Mesodermal cell (in vitro differentiated cells): ENCODE data around the gene CACNA2D1.

ENCODE experiments used
- H3K27ac ChIP-seq: 2 replicates; pipeline ENCODE4 v1.7.0; 2013; ENCODE audit warnings: mild to moderate bottlenecking, low read depth, low read length, moderate library complexity; ENCODE audit not compliant: severe bottlenecking
- H3K36me3 ChIP-seq: 2 replicates; pipeline ENCODE4 v1.7.1; 2013; ENCODE audit warnings: mild to moderate bottlenecking, low read length, moderate library complexity; ENCODE audit not compliant: control insufficient read depth, insufficient read depth
- H3K4me1 ChIP-seq: one replicate; pipeline ENCODE4 v1.7.1; 2013; ENCODE audit warnings: mild to moderate bottlenecking, low read length; ENCODE audit not compliant: insufficient read depth, control insufficient read depth, poor library complexity, severe bottlenecking
- H3K4me3 ChIP-seq: 2 replicates; pipeline ENCODE4 v1.7.0; 2013; ENCODE audit warnings: low read length, control low read depth, mild to moderate bottlenecking; ENCODE audit not compliant: insufficient read depth, poor library complexity, severe bottlenecking; ENCODE audit errors: extremely low read depth
- H3K9me3 ChIP-seq: 2 replicates; pipeline ENCODE4 v1.7.1; 2013; ENCODE audit warnings: mild to moderate bottlenecking, low read length, moderate library complexity; ENCODE audit not compliant: control insufficient read depth
- WGBS, 2 experiments: methylation state at CpG; one replicate each; pipeline ENCODE4 v1.1.5; 2013; ENCODE audit warnings: missing lambda C conversion rate in 2 of 2; ENCODE audit not compliant: insufficient coverage in 2 of 2; 5-methylcytosine and 5-hydroxymethylcytosine counted together

Gene CACNA2D1

DNA sequence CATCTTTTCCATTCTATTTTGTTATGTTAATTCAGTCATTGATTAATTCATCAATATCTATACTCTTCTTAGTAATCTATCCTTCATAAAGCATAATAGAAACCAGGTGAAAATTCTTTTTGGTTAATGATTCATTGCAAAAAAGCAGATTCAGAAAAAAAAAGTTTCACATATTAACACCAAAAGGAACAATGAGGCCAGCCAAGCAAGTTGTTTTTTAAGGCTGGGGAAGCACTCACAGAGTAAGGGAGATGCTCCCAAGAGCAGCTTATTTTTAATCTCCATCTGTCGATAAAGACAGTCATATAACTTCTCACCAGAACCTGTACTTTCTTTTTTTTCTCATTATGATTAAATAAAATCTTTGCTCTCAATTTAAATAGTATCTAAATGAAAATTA is 95.8 kb downstream of the CACNA2D1 start:
- H3K36me3 ChIP-seq: no peaks in the 10 kb centered on the region
- no peak overlapping the region for H3K4me3 ChIP-seq
- H3K9me3 ChIP-seq: no peaks in the 10 kb centered on the region
- no peak overlapping the region for H3K27ac ChIP-seq
- no CpG with 5 or more reads among the region's 1 CpG for WGBS, 2 experiments
- H3K4me1 ChIP-seq: peaks cover 5% of the 10 kb centered on the region

DNA sequence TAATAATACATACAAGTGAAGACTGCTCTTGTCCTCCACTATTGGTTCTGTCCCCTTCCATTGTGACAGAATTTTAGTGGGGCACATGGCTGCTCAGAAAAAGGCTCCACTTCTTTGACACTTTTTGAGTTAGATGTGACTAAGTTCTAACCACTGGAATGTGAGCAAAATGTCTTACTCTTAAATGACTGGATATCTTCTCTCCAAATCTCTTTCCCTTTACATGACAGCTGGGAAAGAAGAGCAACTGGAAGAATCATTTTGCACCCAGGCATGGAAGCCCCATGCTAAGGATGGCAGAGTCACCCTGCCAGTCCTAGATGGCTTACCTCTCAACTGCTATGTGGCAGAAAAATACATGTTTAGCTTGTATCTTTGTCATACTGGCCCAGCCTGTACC is 97.7 kb downstream of the CACNA2D1 start:
- H3K27ac ChIP-seq: no peak overlapping the region

DNA sequence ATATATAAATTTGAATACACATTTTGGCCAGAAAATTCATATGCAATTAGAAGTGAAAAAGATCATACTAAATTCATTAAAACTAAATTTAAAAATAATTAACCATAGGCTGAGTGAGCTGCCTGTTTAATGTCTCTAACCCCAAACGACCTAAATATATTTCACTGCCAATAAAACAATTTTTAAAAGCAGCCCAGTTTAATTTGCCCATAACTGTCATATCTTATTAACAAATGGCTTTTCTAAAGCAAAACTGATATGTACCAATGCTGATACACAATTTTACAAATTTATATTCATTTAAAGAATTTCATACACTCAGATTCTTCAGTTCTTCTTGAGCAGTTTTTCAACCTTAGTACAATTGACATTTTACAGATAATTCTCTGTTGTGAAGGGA is 99.9 kb downstream of the CACNA2D1 start:
- no peak overlapping the region for H3K27ac ChIP-seq
- H3K4me3 ChIP-seq: no peak overlapping the region
- no peaks in the 10 kb centered on the region for H3K36me3 ChIP-seq
- H3K9me3 ChIP-seq: no peaks in the 10 kb centered on the region
- no peaks in the 10 kb centered on the region for H3K4me1 ChIP-seq
- 100% methylated on average over 1 of the region's 1 CpG; no CpG with 5 or more reads in 1 of the 2 experiments for WGBS, 2 experiments

More for the DNA sequence above, 97.7 kb downstream of the CACNA2D1 start:
- Histone ChIP-seq H3K4me1 (peaks cover 5% of the 10 kb centered on the region), H3K9me3 (no peaks in the 10 kb centered on the region), H3K36me3 (no peaks in the 10 kb centered on the region), H3K4me3 (no peak overlapping the region)

DNA sequence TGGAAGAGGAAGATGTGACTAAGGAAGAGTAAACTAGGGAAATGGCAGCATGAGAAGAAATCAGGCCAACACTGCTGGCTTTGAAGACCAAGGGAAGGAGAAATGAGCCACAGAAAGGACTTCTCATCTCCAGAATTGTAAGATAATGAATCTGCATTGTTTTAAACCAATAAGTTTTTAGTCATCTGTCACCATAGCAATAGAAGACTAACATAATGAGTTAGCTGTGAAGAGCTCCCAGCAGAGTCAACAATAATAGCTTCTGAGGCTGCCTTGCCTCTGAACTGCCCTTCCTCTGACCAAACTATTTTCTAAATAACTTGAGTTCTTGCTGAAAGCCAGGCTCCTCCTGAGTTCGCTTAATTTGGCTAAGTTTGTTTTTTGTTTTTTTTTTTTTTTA is 103.6 kb downstream of the CACNA2D1 start:
- no CpG with 5 or more reads among the region's 1 CpG for WGBS, 2 experiments
- no peak overlapping the region for H3K4me3 ChIP-seq
- no peaks in the 10 kb centered on the region for H3K9me3 ChIP-seq
- H3K36me3 ChIP-seq: no peaks in the 10 kb centered on the region
- H3K27ac ChIP-seq: no peak overlapping the region
- H3K4me1 ChIP-seq: no peaks in the 10 kb centered on the region

DNA sequence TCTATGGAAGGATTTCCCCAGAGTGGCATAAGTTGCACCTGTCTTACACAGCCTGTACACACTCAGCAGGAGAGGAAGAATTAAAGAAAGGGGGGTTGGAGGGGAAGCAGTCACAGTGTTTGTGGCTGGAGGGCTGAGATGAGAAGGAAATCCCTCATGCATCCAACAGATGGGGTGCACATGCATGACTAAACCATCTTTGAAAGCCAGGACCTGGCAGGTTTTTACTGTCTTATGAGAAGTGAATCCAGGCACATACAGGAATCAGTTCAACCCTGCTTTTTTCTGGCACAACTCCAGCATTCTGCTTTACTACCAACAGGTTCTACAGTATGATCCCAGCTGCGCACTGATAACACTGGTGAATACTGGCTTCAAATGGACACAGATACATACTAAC is 107.7 kb downstream of the CACNA2D1 start:
- Histone ChIP-seq H3K27ac (no peak overlapping the region), H3K4me1 (no peaks in the 10 kb centered on the region)
- WGBS, 2 experiments: 100% methylated on average over 1 of the region's 1 CpG; no CpG with 5 or more reads in 1 of the 2 experiments

DNA sequence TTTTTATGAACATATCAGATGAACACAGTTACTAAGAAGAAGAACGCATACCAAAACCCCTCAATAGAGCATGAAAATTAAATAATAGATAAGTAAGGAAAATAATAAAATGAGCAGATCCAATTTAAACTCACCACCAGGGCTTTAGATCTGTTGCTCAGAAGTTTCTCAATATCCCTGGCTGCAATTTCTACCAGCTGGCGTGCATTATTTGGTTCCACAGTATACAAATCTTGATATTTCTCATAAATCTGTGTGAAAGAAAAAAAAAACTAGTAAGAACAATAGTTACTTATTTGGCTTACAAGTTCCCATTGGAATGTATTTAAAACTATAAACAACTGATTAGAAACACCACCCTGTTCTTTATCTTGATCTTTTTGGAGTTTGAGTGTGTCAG is 108.6 kb downstream of the CACNA2D1 start:
- no peaks in the 10 kb centered on the region for H3K4me1 ChIP-seq
- no peaks in the 10 kb centered on the region for H3K36me3 ChIP-seq
- H3K27ac ChIP-seq: no peak overlapping the region
- H3K4me3 ChIP-seq: no peak overlapping the region
- WGBS, 2 experiments: no CpG with 5 or more reads among the region's 2 CpGs
- no peaks in the 10 kb centered on the region for H3K9me3 ChIP-seq

More for the DNA sequence above, 107.7 kb downstream of the CACNA2D1 start:
- Histone ChIP-seq H3K9me3 (no peaks in the 10 kb centered on the region), H3K36me3 (no peaks in the 10 kb centered on the region), H3K4me3 (no peak overlapping the region)

DNA sequence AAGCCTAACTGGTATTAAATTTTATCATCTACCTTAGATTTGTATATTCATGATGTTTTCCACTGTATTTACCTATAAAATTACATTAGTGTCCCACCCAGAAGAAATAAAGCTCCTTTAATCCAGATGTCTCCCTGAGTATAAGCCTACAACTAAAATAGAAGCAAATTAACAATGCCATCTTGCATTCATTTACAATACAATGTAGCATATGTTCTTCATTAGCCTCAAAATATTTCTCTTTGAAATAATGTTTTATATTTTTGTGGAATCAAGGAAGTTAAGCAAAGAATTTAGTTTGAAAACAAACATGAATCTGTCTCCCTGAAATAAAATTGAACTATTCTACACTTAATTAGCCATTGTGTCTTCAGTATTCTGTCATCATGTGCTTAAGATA is 112.3 kb downstream of the CACNA2D1 start:
- H3K27ac ChIP-seq: no peak overlapping the region
- no peak overlapping the region for H3K4me3 ChIP-seq
- no peaks in the 10 kb centered on the region for H3K4me1 ChIP-seq
- H3K36me3 ChIP-seq: peaks cover 2% of the 10 kb centered on the region
- no peaks in the 10 kb centered on the region for H3K9me3 ChIP-seq

DNA sequence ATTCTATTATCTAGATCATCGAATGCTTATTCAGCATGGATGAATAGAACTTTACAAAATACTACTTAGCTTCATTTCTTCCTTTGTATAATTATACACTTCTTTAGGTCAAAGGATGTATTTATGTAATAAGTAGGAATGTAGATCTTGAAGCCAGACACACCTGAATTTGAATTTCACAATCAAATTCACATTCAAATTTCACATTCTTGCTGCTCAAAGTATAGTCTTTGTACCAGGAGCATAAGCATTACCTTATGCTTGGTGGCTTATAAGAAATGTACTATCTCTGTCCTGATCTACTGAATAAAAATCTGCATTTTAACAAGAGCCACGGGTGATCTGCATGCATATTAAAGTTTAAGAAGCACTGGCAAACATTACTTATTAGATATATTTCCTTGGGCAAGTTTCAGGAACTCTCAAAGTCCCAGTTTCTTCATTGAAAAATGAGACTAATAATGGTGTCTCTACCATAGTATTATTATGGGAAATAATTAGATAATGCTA is 112.8 kb downstream of the CACNA2D1 start:
- Histone ChIP-seq H3K4me1 (no peaks in the 10 kb centered on the region), H3K36me3 (peaks cover 3% of the 10 kb centered on the region), H3K4me3 (no peak overlapping the region), H3K9me3 (no peaks in the 10 kb centered on the region), H3K27ac (no peak overlapping the region)
- 60% methylated on average over 1 of the region's 2 CpGs; no CpG with 5 or more reads in 1 of the 2 experiments for WGBS, 2 experiments

DNA sequence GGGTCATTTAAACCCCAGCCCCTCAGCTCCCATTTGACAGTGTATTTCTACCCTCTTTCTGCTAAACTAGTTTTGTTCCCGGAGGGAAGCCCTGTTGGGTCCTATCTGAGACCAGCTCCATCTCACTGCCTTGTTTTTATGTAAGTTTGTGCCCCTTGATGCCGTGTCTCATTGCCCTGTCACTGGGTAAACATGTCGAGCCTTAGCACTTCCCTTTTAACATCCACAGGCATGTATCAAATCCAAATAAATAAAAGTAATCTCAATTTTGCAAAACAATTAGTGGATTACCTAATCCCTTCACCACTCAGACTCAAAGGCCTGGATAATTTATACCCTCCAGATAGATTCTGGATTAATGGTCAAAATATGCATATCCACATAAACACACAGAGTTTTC is 115.7 kb downstream of the CACNA2D1 start:
- no peak overlapping the region for H3K27ac ChIP-seq
- H3K9me3 ChIP-seq: no peaks in the 10 kb centered on the region
- 60 to 62% methylated on average over 3 of the region's 3 CpGs for WGBS, 2 experiments
- peaks cover 3% of the 10 kb centered on the region for H3K36me3 ChIP-seq
- H3K4me1 ChIP-seq: no peaks in the 10 kb centered on the region
- H3K4me3 ChIP-seq: no peak overlapping the region

DNA sequence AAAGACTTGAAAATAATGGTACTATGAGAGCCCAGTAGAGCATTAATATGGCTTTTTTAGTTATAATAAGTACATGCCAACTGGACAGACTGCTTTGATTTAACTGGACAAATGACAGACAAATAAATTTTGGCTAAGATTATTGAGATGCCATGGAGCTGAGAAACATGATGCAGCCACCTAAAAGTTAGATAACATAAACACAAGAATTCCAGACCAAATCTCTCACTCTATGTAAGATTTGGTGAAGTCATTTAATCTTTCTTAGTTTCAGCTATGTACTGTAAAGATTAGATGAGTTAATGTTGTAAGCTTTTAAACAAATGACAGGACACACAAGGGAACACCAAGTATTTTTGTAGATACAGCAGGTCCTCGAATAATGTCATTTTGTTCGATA is 118.2 kb downstream of the CACNA2D1 start:
- no peaks in the 10 kb centered on the region for H3K9me3 ChIP-seq
- no peak overlapping the region for H3K4me3 ChIP-seq
- no peaks in the 10 kb centered on the region for H3K4me1 ChIP-seq
- H3K36me3 ChIP-seq: peaks cover 3% of the 10 kb centered on the region
- 90% methylated on average over 2 of the region's 2 CpGs; no CpG with 5 or more reads in 1 of the 2 experiments for WGBS, 2 experiments
- no peak overlapping the region for H3K27ac ChIP-seq

DNA sequence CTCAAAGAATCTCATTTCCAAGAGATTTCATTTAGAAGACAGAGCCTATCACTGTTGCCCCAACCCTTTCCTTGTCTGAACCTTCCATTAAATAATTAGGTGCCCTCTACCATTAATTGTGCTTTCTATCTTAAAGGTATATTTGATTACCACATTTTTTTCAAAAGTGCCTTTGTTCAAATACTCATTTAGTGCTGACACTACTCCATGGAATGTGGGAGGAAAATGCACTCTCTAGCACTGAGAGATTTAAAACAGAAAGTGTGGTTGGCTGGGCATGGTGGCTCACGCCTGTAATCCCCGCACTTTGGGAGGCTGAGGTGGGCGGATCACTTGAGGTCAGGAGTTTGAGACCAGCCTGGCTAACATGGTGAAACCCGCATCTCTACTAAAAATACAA is 119.8 kb downstream of the CACNA2D1 start:
- Histone ChIP-seq H3K4me3 (no peak overlapping the region), H3K36me3 (peaks cover 3% of the 10 kb centered on the region), H3K4me1 (no peaks in the 10 kb centered on the region), H3K9me3 (no peaks in the 10 kb centered on the region), H3K27ac (no peak overlapping the region)
- WGBS, 2 experiments: 93% methylated on average over 3 of the region's 4 CpGs; no CpG with 5 or more reads in 1 of the 2 experiments
